SJSA1 (cell line): ENCODE measurements around the gene MTMR10. TPM values are rescaled to one million over a fixed set of nuclear protein-coding genes. Genes with fewer than 3 reads are reported as not detected.

ENCODE experiments used
- DNase-seq, 2 experiments: peaks; one replicate each; pipeline ENCODE4 v3.0.0-alpha.2; 2015 to 2020; ENCODE audit warnings: low spot score in 2 of 2, low read depth in 1 of 2
- H3K27ac ChIP-seq: fragments of 250-450 bp; sonication (Bioruptor Pico); 2 replicates; pipeline ENCODE4 v1.5.1; 2020; ENCODE audit warnings: mild to moderate bottlenecking, moderate library complexity
- H3K27me3 ChIP-seq: fragments of 250-450 bp; sonication (Bioruptor Pico); replicated peaks from 2 replicates; pipeline ENCODE4 v1.5.1; 2020; ENCODE audit warnings: mild to moderate bottlenecking, moderate library complexity
- H3K36me3 ChIP-seq: fragments of 250-450 bp; sonication (Bioruptor Pico); 2 replicates; pipeline ENCODE4 v1.5.1; 2020; ENCODE audit warnings: mild to moderate bottlenecking
- H3K4me1 ChIP-seq: fragments of 250-450 bp; sonication (Bioruptor Pico); replicated peaks from 2 replicates; pipeline ENCODE4 v1.6.1; 2021; ENCODE audit warnings: mild to moderate bottlenecking
- H3K4me3 ChIP-seq: fragments of 250-450 bp; sonication (Bioruptor Pico); 2 replicates; pipeline ENCODE4 v1.5.1; 2020; ENCODE audit warnings: mild to moderate bottlenecking
- H3K9me3 ChIP-seq: fragments of 250-450 bp; sonication (Bioruptor Pico); replicated peaks from 2 replicates; pipeline ENCODE4 v1.5.1; 2020; ENCODE audit warnings: mild to moderate bottlenecking
- total RNA-seq: library from RNA; depleted of rRNA; stranded (reverse); fragments of >200 nt; shearing (Covaris generic); gene quantifications from 2 replicates; pipeline ENCODE4 v1.2.3, GENCODE V29; 2014

Gene MTMR10
- total RNA-seq, 1 experiment from 2014 or later = 22.4 TPM

- H3K27ac ChIP-seq = no peak overlapping the region
- no peaks in the 10 kb centered on the region for H3K4me1 ChIP-seq
- no peak overlapping the region for H3K4me3 ChIP-seq
- H3K9me3 ChIP-seq = no peaks in the 10 kb centered on the region
- peaks cover 56% of the 10 kb centered on the region for H3K36me3 ChIP-seq
- no peaks in the 10 kb centered on the region for H3K27me3 ChIP-seq
- DNase-seq = no peak
Measured at GRCh38 chr15:30962079-30962478, 29.3 kb downstream of the MTMR10 start.

GRCh38 chr15:30958219-30958618 is 33.2 kb downstream of the MTMR10 start:
- Histone ChIP-seq H3K27me3 (no peaks in the 10 kb centered on the region), H3K36me3 (peaks cover 63% of the 10 kb centered on the region), H3K9me3 (no peaks in the 10 kb centered on the region), H3K4me3 (no peak overlapping the region), H3K27ac (no peak overlapping the region), H3K4me1 (peaks cover 14% of the 10 kb centered on the region)
- DNase-seq = no peak

- Histone ChIP-seq H3K9me3 (no peaks in the 10 kb centered on the region), H3K36me3 (peaks cover 78% of the 10 kb centered on the region), H3K27me3 (no peaks in the 10 kb centered on the region), H3K4me1 (peaks cover 14% of the 10 kb centered on the region), H3K27ac (no peak overlapping the region), H3K4me3 (no peak overlapping the region)
- DNase-seq = no peak
Measured at GRCh38 chr15:30956216-30957124, 35.0 kb downstream of the MTMR10 start.

- H3K4me3 ChIP-seq = no peak overlapping the region
- H3K27ac ChIP-seq = no peak overlapping the region
- H3K36me3 ChIP-seq = peaks cover 84% of the 10 kb centered on the region
- no peak for DNase-seq
- H3K9me3 ChIP-seq = no peaks in the 10 kb centered on the region
- H3K4me1 ChIP-seq = peaks cover 14% of the 10 kb centered on the region
- H3K27me3 ChIP-seq = no peaks in the 10 kb centered on the region
Measured at GRCh38 chr15:30954674-30955073, 36.8 kb downstream of the MTMR10 start.

- peaks cover 84% of the 10 kb centered on the region for H3K36me3 ChIP-seq
- no peak overlapping the region for H3K4me3 ChIP-seq
- H3K27ac ChIP-seq = 0 out of 2 replicates have a peak overlapping the region, but pooled peaks have one; percentile 5
- no peaks in the 10 kb centered on the region for H3K27me3 ChIP-seq
- peaks cover 14% of the 10 kb centered on the region for H3K4me1 ChIP-seq
- peak; percentile 64 to 86 for DNase-seq
- no peaks in the 10 kb centered on the region for H3K9me3 ChIP-seq
Measured at GRCh38 chr15:30953731-30954378, 37.6 kb downstream of the MTMR10 start.

- Histone ChIP-seq H3K4me1 (peaks cover 14% of the 10 kb centered on the region), H3K9me3 (no peaks in the 10 kb centered on the region), H3K4me3 (no peak overlapping the region), H3K27ac (no peak overlapping the region), H3K27me3 (no peaks in the 10 kb centered on the region), H3K36me3 (peaks cover 84% of the 10 kb centered on the region)
- DNase-seq = no peak
Measured at GRCh38 chr15:30953183-30953582, 38.2 kb downstream of the MTMR10 start.

GRCh38 chr15:30943654-30944335 is 47.6 kb downstream of the MTMR10 start:
- Histone ChIP-seq H3K27ac (no peak overlapping the region), H3K4me1 (no peaks in the 10 kb centered on the region), H3K4me3 (no peak overlapping the region), H3K27me3 (no peaks in the 10 kb centered on the region), H3K9me3 (no peaks in the 10 kb centered on the region), H3K36me3 (peaks cover 97% of the 10 kb centered on the region)
- no peak for DNase-seq

- Histone ChIP-seq H3K36me3 (peaks cover 97% of the 10 kb centered on the region), H3K4me1 (no peaks in the 10 kb centered on the region)
Measured at GRCh38 chr15:30941520-30941919, 49.9 kb downstream of the MTMR10 start.

GRCh38 chr15:30940359-30940758 is 51.1 kb downstream of the MTMR10 start:
- Histone ChIP-seq H3K27ac (no peak overlapping the region), H3K4me1 (no peaks in the 10 kb centered on the region), H3K4me3 (no peak overlapping the region), H3K36me3 (peaks cover 97% of the 10 kb centered on the region), H3K27me3 (no peaks in the 10 kb centered on the region), H3K9me3 (no peaks in the 10 kb centered on the region)
- DNase-seq = no peak

More at GRCh38 chr15:30941520-30941919, 49.9 kb downstream of the MTMR10 start:
- Histone ChIP-seq H3K27ac (no peak overlapping the region), H3K27me3 (no peaks in the 10 kb centered on the region), H3K9me3 (no peaks in the 10 kb centered on the region), H3K4me3 (no peak overlapping the region)
- DNase-seq = no peak

GRCh38 chr15:30939161-30939560 is 52.3 kb downstream of the MTMR10 start:
- Histone ChIP-seq H3K9me3 (no peaks in the 10 kb centered on the region), H3K36me3 (peaks cover 97% of the 10 kb centered on the region), H3K27me3 (no peaks in the 10 kb centered on the region), H3K27ac (no peak overlapping the region), H3K4me1 (no peaks in the 10 kb centered on the region), H3K4me3 (no peak overlapping the region)
- DNase-seq = no peak

GRCh38 chr15:30933293-30933692 is 58.1 kb downstream of the MTMR10 start:
- Histone ChIP-seq H3K27me3 (no peaks in the 10 kb centered on the region), H3K4me1 (peaks cover 4% of the 10 kb centered on the region), H3K27ac (no peak overlapping the region), H3K9me3 (no peaks in the 10 kb centered on the region), H3K36me3 (peaks cover 79% of the 10 kb centered on the region), H3K4me3 (no peak overlapping the region)
- no peak for DNase-seq

GRCh38 chr15:30930422-30930821 is 61.0 kb downstream of the MTMR10 start:
- H3K27me3 ChIP-seq = no peaks in the 10 kb centered on the region
- DNase-seq = no peak
- H3K9me3 ChIP-seq = no peaks in the 10 kb centered on the region
- no peak overlapping the region for H3K4me3 ChIP-seq
- peaks cover 23% of the 10 kb centered on the region for H3K4me1 ChIP-seq
- no peak overlapping the region for H3K27ac ChIP-seq
- peaks cover 77% of the 10 kb centered on the region for H3K36me3 ChIP-seq

GRCh38 chr15:30929982-30930381 is 61.4 kb downstream of the MTMR10 start:
- H3K4me1 ChIP-seq = peaks cover 27% of the 10 kb centered on the region
- H3K27ac ChIP-seq = no peak overlapping the region
- H3K36me3 ChIP-seq = peaks cover 77% of the 10 kb centered on the region
- no peaks in the 10 kb centered on the region for H3K9me3 ChIP-seq
- H3K4me3 ChIP-seq = no peak overlapping the region
- no peaks in the 10 kb centered on the region for H3K27me3 ChIP-seq
- no peak for DNase-seq
